SKM-1 treated with dmso at 0.1 percent for 144 hours (cell line): ENCODE results near the gene NINJ1.

Source experiments
- DNase-seq: peaks from one replicate; lab custom pipeline; 2025; ENCODE audit not compliant: unreplicated experiment; lab: John Stamatoyannopoulos, UW

The NINJ1 gene

GRCh38 chr9:93133681-93134014, 403 bp downstream of the NINJ1 start:
- no peak for DNase-seq

GRCh38 chr9:93132946-93133680, 938 bp downstream of the NINJ1 start:
- DNase-seq = peak; percentile 36

DNA sequence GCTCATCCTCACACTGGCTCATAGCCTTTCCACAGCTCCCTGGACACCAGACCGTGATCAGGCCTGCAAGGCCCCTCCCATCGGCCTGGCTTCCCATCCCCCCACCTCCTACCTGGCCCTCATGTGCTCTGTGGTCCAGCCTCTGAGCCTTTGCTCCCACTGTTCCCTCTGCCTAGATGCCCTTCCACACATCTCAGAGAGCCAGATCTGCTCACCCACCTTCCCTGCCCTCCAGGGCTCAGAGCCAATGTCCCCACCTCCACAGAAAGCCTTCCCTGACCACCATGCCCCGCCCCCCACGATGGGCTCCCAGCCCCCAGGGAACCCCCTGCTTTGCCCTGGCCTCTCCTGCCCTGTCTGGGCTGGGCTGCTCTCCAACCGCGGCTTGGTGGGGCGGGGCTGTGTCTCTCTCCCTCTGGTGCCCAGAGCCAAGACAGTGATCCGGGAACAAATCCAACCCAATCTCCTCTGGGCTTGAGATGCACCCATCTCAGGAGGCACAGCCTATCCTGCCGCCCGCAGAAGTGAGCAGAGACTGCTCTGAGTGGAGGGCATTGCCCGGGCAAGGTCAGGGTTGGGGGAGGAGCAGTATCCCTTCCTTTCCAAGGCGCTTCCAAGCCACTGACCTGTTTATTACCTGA, 1.6 kb downstream of the NINJ1 start:
- no peak for DNase-seq

DNA sequence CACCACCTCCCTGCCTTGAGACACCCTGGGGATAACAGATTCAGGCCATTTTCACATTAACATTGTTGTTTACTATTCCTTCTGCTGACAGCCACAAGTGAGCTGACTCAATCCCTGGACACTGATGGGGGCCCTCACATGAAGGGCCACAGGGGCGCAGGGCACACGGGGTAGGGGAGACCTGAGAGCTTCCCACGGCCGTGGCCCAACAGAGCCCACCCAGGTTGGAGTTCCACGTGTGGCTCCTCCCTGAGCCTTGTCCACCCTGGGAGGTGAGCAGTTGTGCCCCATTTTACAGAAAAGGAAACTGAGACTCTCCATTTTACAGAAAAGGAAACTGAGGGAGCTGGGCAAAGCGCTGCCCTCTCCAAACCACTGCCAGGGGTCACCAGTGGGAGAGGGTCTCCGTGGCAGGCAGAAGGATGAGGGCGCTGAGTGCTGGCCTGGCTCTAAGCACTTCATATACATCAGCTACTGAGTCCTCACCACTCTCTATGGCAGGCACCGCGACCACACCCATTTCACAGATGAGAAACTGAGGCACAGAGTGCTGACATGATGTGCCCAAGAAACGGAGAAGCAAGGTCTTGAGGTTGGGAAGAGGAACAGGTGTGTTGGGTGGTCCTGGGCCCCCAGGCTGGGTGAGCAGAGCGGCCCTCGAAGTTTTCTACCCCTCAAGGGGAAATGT, 2.3 kb downstream of the NINJ1 start:
- DNase-seq = no peak

DNA sequence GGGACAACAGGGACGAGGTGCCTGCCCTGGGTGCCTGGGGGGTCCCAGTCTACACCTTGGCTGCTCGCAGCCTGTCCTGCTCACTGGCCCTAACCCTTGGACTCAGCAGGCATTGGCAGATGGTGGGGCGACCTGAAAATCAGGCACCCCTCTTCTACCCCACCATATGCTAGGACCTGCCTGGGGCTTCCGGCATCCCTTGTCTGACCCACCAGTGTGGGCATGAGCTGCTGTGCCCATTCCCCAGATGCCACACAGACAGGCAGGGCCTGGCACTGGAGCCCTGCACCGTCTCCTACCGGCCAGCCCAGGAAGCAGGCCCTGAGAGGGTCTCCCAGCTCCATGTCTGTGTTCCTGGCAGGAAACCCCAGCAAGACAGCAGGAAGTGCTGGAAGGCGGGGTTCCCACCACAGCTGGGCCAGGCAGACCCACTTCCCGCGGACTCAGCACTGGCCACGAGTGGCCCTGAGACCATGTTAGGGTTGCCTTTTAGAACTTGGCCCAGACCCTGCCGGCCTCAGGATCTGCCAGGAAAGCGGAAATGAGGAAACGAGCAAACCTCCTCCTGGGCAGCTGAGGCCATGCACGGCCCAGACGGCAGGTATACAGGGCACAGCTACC, 3.1 kb downstream of the NINJ1 start:
- no peak for DNase-seq

GRCh38 chr9:93129691-93130500, 4.2 kb downstream of the NINJ1 start:
- no peak for DNase-seq

GRCh38 chr9:93129286-93129685, 4.8 kb downstream of the NINJ1 start:
- no peak for DNase-seq

DNA sequence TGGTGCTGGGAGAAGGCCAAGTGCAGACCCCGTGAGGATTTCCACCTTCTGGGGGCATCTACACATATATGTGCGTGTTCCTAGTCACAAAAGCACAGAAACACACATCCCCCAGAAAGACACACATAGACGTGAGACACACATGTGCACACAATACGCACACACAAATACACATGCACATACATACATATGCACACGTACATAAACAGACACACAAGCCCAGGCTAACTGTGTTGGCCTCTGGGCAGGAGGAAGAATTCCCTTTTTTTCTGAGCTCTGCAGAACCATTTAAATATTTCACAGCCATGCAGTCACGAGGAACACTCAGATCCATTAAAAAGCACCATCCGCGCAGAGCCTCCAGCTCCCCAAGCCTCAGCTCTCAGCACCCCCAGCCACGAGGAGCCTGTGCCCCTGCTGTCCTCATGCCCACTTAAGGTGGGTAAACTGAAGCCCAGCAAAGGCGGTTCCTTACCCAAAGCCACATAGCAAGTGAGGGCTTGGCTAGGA, 5.3 kb downstream of the NINJ1 start:
- DNase-seq = no peak

DNA sequence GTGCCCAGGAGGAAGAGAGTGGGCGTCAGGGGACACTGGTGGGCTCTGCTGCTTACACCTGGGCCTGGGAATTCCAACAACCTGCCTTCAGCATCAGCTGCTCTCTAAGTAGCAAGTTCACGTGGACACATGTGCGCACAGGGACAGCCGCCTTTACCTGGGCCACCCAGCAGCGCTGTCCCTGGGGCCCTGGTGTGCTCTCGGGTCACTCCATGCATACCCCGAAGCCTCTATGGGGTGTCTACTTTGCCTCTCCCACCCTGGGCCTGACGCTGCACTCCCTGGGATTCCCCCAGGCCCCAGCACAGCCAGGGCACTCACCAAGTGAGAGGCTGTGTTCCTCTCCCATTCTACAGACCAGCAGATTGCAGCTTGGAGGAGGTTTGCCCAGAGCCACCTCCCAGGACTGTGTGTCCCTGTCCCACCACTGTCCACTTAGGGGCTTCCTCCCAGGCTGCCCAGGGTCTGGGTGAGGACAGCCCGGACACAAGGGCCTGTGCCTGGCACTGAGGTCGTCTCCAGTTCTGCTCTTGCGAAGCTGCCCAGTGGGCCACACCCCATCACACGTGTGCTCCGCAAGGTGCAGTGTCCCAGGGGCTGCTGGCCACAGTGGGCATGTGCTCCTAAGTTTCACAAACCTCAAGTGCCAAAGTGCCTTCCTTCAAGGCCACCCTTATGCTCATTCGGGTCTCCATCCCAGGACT, 5.9 kb downstream of the NINJ1 start:
- DNase-seq = no peak

DNA sequence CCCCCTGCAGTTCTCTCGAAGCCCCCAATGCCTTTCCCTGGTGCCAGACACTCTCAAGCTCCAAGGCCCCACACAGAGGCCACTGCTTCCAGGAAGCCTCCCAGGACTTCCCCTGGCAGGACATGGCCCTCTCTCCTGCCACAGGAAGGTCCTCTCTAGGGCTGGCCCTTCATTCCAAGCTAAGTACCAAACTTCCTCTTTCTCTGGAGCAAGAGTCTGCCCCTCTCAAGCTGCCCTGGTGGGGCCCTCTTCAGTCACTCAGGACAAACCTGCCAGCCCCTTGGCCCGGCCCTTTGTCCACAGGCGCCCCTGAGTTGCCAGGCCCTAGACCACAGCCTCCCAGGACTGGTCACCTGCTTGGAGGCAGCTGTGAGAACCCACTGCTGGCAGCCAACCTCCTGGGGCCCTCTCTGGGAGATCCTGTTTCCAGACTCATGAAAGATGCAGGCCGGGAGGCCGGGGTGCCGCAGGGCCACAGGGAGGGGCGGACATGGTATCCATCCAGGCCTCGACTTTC, 6.6 kb downstream of the NINJ1 start:
- DNase-seq = peak; percentile 26

GRCh38 chr9:93126825-93127368, 7.2 kb downstream of the NINJ1 start:
- no peak for DNase-seq

DNA sequence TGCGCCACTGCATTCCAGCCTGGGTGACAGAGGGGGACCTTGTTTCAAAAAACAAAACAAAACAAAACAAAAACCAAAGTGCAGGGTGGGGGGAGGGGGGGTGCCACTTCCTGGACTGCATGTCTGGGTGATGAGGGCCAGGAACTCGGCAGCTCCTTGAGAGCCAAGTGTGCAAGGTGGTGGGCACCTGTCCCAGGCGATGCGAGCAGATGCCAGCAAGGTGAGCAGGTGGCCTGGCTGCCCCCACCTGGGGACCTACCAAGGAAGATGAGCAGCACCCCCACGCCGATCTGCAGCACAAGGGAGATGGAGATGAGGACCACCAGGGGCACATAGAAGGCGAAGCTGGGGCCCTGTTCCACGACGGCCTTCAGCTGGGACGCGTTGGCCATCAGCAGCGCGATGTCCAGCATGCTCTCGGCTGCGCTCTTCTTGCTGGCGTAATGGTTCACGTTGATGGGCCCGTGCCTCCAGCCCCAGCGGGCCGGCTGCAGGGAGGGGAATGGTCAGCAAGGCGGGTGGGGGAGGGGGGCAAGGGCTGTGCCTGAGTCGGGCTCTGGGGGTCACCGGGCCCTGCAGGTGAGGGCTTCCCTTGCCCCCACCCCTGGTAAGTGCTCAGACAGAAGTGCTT, 7.8 kb downstream of the NINJ1 start:
- no peak for DNase-seq

DNA sequence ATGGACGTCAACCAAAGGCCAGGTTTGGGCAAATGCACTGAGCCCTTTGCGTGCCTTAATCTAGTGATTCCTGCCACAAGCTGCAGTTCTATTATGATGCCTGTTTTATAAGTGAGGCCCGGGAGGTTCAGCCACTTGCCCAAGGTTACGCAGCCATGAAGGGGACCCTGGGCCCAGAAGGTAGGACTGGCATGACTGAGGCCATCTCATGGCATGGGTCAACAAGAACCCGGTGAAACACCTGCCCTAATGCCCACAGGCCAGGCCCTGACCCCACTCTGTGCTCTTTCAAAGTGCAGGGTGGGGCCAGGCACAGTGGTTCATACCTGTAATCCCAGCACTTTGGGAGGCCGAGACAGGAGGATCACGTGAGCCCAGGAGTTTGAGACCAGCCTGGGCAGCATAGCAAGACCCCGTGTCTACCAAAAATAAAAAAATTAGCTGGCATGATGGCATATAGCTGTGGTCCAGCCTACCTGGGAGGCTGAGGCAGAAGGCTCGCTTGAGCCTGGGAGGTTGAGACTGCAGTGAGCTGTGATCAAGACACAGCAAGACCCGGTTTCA, 8.6 kb downstream of the NINJ1 start:
- no peak for DNase-seq

DNA sequence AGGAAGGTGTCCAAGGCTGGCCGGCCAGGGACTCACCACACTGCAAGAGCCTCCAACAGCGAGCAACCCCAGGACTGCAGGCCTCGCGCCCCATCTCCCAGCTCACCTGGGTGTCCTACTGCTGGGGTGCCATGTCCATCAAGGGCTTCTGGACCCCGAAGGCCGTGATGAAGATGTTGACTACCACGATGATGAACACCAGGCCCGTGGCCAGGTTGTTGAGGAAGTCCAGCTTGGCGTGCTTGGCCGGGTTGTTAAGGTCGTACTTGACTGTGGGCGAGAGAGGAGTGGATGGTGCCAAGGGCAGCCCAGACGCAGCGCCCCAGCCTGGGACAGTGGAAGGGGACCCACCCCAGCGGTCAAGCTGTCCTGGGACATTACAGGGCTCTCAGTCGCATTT, 9.3 kb downstream of the NINJ1 start:
- no peak for DNase-seq

DNA sequence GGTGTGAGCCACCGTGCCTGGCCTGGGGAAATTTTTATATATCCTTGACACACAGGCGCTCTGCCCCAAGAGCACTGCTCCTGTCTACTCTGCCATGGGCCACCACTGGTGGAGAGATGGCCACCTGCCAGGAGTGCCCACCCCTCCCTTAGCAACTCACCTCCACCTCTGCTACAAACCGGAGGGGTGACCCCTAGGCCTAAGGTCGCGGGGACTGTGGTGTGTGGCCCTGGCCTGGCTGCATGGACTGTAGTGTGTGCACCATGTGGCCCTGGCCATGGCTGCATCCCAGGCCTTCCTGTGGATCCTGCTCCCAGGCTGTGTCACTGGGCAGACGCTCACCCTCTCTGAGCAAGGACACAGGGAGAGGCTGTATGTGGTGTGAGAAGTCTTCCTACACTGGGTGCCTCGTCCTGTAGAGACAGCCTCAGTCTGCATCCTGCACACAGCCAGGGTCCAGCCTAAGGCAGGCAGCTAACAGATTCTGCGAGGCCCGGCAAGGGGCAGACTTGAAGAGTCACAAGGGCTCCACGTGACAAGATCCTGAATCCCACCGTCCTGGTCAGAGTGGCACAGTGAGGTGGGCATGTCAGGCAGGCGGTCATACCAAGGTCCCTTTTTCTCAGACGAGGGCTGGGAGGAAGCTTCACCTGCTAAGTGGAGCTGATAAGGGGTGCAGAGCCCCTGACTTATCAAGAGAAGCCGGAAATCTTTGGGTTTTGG, 10.3 kb downstream of the NINJ1 start:
- DNase-seq = no peak

DNA sequence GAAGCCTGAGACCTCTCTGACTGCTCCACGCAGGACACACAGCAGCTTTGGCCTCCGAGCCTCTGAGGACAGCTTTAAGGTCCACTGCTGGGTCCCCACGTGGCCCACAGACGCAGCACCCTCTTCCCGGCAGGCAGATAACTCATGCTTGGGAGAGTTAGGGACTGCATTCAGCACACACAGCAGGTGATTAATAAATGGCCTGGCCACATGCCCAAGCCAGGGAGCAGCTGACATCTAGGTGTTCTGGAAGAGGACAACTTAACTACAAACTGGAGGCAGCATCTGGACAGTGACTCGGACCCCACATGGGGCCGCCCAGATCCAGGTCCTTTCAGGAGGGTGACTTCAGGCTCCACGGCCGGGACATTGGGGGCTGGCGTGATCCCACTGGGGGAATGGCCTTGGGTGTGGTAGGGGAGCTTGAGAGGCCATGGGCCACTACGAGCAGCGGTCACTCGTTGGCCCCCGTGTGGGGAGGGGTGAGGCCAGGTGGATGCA, 11.3 kb downstream of the NINJ1 start:
- no peak for DNase-seq

GRCh38 chr9:93121316-93122241, 12.5 kb downstream of the NINJ1 start:
- DNase-seq = no peak
